Stimulated activated CD8-positive, alpha-beta memory T cell treated with anti-CD3 and anti-CD28 coated beads, Interleukin-2, amount 100 ng/mL, for 1 hour (primary cell): Measurements from ENCODE around the gene TMEM169.
"Not testable (repeated sequence)": the region's sequence is repeated elsewhere in the genome, so short reads cannot be mapped to it uniquely, and the experiment has no call there.

ENCODE experiments used
- DNase-seq, 2 donors: peaks; one replicate each; pipeline ENCODE4 v3.0.0-alpha.2; 2020; ENCODE audit warnings: low read depth in 2 of 2

Gene TMEM169

GRCh38 chr2:216071111-216071851 is 10.4 kb upstream of the TMEM169 start:
- no peak for DNase-seq

- no peak for DNase-seq
Observed at GRCh38 chr2:216072473-216072872, 9.2 kb upstream of the TMEM169 start.

GRCh38 chr2:216073773-216074172 is 7.9 kb upstream of the TMEM169 start:
- DNase-seq: no peak

GRCh38 chr2:216074380-216074779 is 7.3 kb upstream of the TMEM169 start:
- no peak for DNase-seq

DNA sequence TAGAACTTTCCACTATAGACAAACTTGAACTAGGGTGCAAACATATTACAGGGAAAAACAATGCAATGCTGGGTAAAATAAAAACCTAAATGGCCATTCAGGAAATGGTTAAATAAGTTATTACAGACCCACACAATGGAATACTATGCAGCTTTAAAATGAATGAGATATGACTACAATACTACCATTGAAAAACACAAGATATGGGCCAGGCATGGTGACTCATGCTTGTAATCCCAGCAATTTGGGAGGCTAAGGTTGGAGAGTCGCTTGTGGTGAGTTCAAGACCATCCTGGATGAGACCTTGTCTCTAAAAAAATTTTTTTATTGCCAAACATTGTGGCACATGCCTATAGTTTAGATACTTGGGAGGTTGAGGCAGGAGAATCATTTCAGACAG is 6.9 kb upstream of the TMEM169 start:
- no peak for DNase-seq

- no peak for DNase-seq
Observed at GRCh38 chr2:216075510-216076485, 5.9 kb upstream of the TMEM169 start.

DNA sequence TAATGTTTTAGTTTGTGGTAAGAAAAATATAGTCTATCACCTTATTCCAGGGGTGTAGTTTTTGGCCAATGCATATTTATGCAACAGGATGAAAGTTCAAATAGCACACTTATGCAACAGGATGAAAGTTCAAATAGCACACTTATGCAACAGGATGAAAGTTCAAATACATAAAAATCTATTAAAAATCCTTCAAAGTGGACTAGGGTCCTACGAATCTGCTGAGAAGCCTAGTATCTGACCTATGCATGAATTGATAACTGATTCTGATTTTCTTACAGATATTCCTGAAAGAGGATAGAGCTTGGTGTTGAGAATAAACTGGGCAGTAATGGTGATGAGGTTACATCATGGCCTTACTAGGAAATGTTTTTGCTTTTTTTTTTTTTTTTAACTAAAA is 2.9 kb upstream of the TMEM169 start:
- no peak for DNase-seq

DNA sequence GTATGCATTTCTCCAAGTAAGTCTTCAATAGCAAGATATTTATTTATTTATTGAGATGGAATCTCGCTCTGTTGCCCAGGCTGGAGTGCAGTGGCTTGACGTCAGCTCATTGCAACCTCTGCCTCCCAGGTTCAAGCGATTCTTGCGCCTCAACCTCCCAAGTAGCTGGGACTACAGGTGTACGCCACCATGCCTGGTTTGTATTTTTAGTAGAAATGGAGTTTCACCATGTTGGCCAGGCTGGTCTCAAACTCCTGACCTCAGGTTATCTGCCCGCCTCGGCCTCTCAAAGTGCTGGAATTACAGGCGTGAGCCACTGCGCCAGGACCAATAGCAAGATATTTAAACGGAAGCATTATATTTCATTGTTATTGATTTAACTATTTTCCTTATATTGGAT is 1.7 kb upstream of the TMEM169 start:
- not testable (repeated sequence) for DNase-seq

DNA sequence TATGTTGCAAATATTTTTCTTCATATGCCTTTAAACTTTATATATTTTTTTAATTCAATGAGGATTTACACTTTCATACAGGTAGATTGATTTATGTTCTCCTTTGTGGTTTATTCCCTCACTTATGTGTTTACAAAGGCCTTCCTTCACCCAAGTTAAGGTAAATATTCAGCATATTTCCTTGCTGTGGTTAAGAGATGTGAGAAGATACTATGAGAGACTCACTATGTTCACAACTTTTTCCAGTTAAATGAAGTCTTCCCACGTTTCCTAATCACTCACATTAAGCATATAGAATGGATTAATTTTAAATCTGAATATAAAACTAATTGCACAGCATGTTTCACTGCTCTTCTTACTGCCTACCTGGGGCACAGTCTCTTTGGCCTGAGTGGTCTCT is 707 bp upstream of the TMEM169 start:
- no peak for DNase-seq

- no peak for DNase-seq
Observed at GRCh38 chr2:216082117-216082711, 495 bp downstream of the TMEM169 start.

- no peak for DNase-seq
Observed at GRCh38 chr2:216082805-216083204, 1.1 kb downstream of the TMEM169 start.

GRCh38 chr2:216083464-216084281 is 2.0 kb downstream of the TMEM169 start:
- DNase-seq: no peak

- no peak for DNase-seq
Observed at GRCh38 chr2:216084547-216084946, 2.8 kb downstream of the TMEM169 start.

GRCh38 chr2:216086207-216086893 is 4.6 kb downstream of the TMEM169 start:
- DNase-seq: no peak

DNA sequence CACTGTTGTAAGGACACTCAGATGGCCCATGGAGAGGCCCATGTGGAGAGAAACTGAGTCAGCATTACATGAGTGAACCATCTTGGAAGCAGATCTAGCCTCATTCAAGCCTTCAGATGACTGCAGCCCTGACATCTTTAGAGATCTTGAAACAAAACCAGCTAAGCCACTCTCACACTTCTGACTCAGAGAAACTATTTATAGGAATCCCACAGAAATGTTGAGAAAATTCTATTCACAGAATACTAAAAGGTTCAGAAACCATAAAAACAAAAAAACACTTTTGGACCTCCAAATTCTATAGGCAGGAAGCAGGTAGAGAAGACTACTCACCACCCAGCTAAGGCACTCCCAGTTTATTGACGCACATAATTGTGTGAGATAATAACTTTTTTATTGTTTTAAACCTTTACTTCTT is 8.7 kb downstream of the TMEM169 start:
- DNase-seq: no peak

DNA sequence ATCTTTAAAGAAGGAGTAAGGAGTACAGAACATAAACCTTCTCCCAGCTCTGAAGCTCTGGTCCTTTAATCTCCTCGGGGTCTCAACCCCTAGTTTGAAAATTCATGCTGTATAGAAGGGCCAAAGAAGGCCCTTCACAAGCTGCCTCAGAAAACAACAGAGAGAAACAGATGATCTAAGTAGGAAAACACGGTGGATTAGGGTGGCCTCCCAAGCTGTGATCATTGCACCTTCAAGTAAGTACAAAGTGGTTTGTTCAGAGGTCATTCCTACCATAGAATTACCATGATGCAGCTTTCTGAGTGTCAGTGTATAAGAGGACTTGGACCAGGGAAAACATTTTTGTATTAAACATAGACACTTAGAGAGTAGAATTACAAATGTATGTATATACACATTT is 10.9 kb downstream of the TMEM169 start:
- DNase-seq: no peak

DNA sequence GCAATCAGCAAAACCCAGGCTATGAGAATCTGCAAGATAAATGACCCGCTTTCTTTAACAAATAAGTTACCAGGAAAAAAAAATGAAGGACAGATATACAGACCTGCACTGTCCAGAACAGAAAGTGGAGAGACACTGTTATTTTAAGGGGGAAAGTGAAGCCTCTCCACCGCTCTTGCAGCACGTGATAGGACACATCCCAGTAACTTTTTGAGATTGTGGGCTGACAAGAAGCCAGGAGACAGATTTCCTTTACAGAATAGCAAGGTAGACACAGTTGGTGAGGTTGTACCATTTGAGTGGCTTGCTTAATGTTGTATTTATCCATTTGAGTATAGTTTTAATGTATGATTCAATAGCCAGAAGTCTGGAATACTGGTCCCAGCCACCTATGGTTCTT is 13.0 kb downstream of the TMEM169 start:
- no peak for DNase-seq

DNA sequence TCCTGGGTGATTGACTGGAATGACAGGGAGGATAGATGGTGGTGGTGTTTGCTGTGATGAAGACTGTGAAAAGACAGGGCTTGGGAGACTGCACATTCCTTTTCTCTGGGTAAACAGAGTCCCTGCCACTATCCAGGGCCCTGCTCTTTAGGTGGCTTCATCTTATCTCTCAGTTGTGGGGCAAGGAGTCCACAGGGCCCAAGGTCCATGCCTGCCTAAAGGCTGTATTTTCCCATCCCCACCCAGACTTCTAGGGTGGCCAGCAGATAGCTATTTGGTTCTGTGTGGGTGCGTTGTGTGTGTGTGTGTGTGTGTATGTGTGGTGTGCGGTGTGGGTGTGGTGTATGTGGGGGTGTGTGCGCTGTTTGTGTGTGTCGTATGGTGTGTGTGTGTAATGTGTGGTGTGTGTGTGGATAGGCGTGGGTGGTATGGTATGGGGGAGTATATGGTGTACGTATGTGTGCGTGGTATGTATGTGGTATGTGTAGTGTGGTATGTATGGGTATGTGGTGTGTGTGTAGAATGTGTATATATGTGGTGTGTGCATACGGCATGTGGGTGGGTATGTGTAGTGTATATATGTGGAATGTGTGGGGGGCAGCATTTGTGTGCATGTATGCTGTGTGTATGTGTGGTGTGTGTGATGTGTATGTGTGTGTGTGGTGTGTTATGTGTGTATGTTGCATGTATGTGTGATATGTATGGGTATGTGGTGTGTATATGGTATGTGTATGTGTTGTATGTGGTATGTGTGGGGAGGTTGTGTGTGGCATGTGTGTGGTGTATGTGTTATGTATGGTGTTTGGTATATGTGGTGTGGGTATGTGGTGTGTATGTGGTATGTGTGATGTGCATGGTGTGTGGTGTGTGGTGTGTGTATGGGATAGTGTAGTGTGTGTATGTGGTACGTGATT is 17.0 kb downstream of the TMEM169 start:
- DNase-seq: no peak

DNA sequence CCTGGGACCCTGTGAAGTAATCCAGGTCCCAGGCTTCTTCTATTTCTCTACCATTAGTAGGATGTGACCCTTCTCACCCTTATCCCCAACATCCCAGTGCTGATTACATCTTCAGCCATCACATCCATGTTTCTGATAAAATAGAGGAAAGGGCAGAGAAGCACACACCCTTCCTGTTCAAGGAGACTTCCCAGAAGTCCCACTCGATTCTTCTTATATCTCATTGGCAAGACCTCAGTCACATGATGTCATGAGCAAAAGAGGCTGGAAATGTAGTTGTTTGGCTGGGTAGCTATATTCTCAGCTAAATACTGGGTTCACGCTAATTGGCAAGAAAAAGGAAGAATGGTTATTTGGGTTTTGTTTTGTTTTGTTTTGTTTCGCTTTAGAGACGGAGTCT is 19.4 kb downstream of the TMEM169 start:
- DNase-seq: no peak

DNA sequence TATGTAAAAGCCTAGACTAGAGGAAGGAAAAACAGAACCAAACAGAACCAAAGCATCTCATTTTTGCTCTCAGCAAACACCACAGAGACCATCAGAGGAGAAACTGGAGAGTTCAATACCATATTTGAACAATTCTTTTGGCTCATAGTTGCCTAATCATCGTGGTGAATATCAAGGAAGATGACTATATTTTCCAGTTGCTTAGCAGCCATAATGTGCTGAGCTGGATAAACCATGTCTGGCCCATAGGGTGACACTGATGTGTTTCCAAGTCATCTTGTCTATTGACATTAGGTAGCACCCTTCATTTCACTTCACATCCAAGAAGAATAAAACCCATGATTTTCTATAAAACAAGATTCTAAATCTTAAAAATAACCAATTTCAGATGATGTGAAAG is 21.5 kb downstream of the TMEM169 start:
- no peak for DNase-seq
